Chondrocyte (in vitro differentiated cells): Measurements from ENCODE around the gene OR51Q1. TPM values are rescaled to one million over a fixed set of nuclear protein-coding genes. Genes with fewer than 3 reads are reported as not detected.

ENCODE experiments used
- DNase-seq: peaks from one replicate; pipeline ENCODE4 v3.0.0; 2021; ENCODE audit warnings: mixed read lengths, low spot score
- H3K27ac Mint-ChIP-seq: one replicate; pipeline ENCODE4 v1.8.0; 2021; ENCODE audit warnings: mild to moderate bottlenecking, moderate library complexity, mixed read lengths; ENCODE audit not compliant: unreplicated experiment
- H3K27me3 Mint-ChIP-seq: 2 replicates; pipeline ENCODE4 v1.8.0; 2021; ENCODE audit warnings: low read depth, mixed read lengths
- H3K36me3 Mint-ChIP-seq: 2 replicates; pipeline ENCODE4 v1.8.0; 2021; ENCODE audit warnings: low read depth, mixed read lengths
- H3K4me1 Mint-ChIP-seq: 2 replicates; pipeline ENCODE4 v1.8.0; 2021; ENCODE audit warnings: low read depth, mild to moderate bottlenecking, mixed read lengths
- H3K4me3 Mint-ChIP-seq: one replicate; pipeline ENCODE4 v1.8.0; 2021; ENCODE audit warnings: mild to moderate bottlenecking, moderate library complexity, mixed read lengths; ENCODE audit not compliant: unreplicated experiment
- H3K9me3 Mint-ChIP-seq: 2 replicates; pipeline ENCODE4 v1.8.0; 2021; ENCODE audit warnings: low read depth, mixed read lengths
- long read RNA-seq: library from polyadenylated mRNA; stranded (forward); transcript quantifications from one replicate; pipeline ENCODE4 v2.0.0, GENCODE V29; 2021
- total RNA-seq: library from RNA; stranded (reverse); gene quantifications from 3 replicates; pipeline ENCODE4 v1.2.1, GENCODE V29; 2021
- TF ChIP-seq, protein P1 (sequence below): fragments of 200-600 bp; sonication (generic); IDR thresholded peaks from 2 replicates; pipeline ENCODE4 v1.5.0; 2021; ENCODE audit warnings: antibody characterized with exemption, mild to moderate bottlenecking, moderate library complexity

OR51Q1 gene
- not detected in 3 replicates for total RNA-seq
- long read RNA-seq = 0 reads

DNA sequence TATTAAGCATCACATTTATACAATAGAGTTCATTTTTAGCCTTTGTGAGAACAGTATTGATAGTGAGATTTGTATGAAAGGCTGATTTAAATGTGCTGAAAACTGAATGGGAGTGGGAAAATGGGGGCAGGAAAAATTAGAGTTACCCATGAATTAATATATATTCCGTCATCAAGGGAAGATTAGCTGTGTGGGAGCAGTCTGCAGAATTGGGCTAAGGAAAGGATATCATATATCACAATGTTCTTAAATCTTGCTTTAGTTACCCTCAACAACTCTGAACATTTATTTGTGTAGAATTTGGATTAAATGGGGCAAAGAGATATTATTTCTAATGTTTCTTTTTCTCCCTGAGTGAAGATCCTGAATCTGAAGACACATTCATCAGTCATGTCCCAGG is at the start of gene OR51Q1:
Gene OR51Q1, plus strand, starts transcription at position 301 of the 400 bp plus-strand sequence. Its CDS starts 90 bp downstream, at position 391.
- Mint-ChIP-seq H3K9me3 (no peaks in the 10 kb centered on the region), H3K27ac (no peak within 1 kb of the TSS), H3K27me3 (peaks cover 10% of the 10 kb centered on the region), H3K4me3 (no peak within 1 kb of the TSS), H3K36me3 (no peaks in the 10 kb centered on the region), H3K4me1 (no peaks in the 10 kb centered on the region)
- TF ChIP-seq, protein P1, sequence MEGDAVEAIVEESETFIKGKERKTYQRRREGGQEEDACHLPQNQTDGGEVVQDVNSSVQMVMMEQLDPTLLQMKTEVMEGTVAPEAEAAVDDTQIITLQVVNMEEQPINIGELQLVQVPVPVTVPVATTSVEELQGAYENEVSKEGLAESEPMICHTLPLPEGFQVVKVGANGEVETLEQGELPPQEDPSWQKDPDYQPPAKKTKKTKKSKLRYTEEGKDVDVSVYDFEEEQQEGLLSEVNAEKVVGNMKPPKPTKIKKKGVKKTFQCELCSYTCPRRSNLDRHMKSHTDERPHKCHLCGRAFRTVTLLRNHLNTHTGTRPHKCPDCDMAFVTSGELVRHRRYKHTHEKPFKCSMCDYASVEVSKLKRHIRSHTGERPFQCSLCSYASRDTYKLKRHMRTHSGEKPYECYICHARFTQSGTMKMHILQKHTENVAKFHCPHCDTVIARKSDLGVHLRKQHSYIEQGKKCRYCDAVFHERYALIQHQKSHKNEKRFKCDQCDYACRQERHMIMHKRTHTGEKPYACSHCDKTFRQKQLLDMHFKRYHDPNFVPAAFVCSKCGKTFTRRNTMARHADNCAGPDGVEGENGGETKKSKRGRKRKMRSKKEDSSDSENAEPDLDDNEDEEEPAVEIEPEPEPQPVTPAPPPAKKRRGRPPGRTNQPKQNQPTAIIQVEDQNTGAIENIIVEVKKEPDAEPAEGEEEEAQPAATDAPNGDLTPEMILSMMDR = no peak
- no peak for DNase-seq

GRCh38 chr11:5380740-5381342 is 41.1 kb upstream of the OR51Q1 start:
- Mint-ChIP-seq H3K36me3 (no peaks in the 10 kb centered on the region), H3K4me1 (no peaks in the 10 kb centered on the region), H3K27me3 (peaks cover 32% of the 10 kb centered on the region), H3K27ac (no peak overlapping the region), H3K4me3 (no peak overlapping the region), H3K9me3 (no peaks in the 10 kb centered on the region)
- DNase-seq = no peak
- TF ChIP-seq, protein P1 = peak; percentile 91

- Mint-ChIP-seq H3K36me3 (no peaks in the 10 kb centered on the region), H3K9me3 (no peaks in the 10 kb centered on the region), H3K4me1 (no peaks in the 10 kb centered on the region), H3K27me3 (peaks cover 27% of the 10 kb centered on the region), H3K27ac (no peak within 1 kb of the TSS), H3K4me3 (no peak within 1 kb of the TSS)
- TF ChIP-seq, protein P1 = no peak
- DNase-seq = no peak
Measured at GRCh38 chr11:5383576-5383975, 38.3 kb upstream of the OR51Q1 start, which contains the start of gene OR51M1. OR51M1 (plus strand) TSS chr11:5383812; CDS start chr11:5389399, 5,587 bp downstream.

DNA sequence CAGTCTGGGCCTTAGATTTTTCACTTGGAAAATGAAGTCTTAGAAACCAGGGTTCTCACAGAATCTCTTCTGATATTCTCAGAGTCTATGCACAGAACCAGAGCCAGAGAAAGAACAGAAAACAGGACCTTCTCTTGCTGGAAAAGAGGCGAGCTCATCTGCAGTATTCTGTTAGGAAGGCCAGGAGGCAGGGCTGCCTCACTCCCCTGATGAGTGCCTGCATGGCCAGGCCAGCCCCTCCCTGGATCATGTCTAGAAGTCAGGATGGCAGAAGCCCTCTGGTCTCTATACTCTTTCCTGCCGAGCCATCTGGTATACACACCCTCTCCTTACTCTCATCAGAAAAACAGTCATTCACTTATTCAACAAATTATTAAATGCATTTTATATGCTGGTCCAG is 37.6 kb upstream of the OR51Q1 start:
- TF ChIP-seq, protein P1 = no peak
- Mint-ChIP-seq H3K9me3 (no peaks in the 10 kb centered on the region), H3K27me3 (peaks cover 27% of the 10 kb centered on the region), H3K4me3 (no peak overlapping the region), H3K4me1 (no peaks in the 10 kb centered on the region), H3K36me3 (no peaks in the 10 kb centered on the region), H3K27ac (no peak overlapping the region)
- DNase-seq = no peak

DNA sequence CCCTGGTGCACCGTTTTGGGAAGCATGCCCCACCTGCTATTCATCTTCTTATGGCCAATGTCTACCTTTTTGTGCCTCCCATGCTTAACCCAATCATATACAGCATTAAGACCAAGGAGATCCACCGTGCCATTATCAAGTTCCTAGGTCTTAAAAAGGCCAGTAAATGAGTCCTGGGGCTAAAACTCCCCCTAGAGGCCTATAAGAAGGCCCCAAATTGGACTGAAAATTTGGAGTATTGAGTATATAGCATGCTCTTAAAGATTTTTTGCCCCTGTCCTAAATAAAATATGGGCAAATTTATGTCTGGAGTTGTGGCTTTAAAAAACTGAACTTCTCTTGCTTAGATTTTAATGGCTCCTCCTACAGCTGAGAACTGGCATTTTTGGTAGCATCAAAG is 31.7 kb upstream of the OR51Q1 start:
- Mint-ChIP-seq H3K27ac (no peak overlapping the region), H3K4me3 (no peak overlapping the region), H3K4me1 (no peaks in the 10 kb centered on the region), H3K36me3 (no peaks in the 10 kb centered on the region), H3K27me3 (peaks cover 4% of the 10 kb centered on the region), H3K9me3 (no peaks in the 10 kb centered on the region)
- TF ChIP-seq, protein P1 = no peak
- no peak for DNase-seq
